Inflammatory macrophage treated with lipopolysaccharide for 4 hours (primary cell): ENCODE data around the gene TRIM14.
"Not testable (repeated sequence)": the region's sequence is repeated elsewhere in the genome, so short reads cannot be mapped to it uniquely, and the experiment has no call there.

Source experiments
- DNase-seq: peaks from one replicate; pipeline ENCODE4 v3.0.0-alpha.2; 2020

The TRIM14 gene

DNA sequence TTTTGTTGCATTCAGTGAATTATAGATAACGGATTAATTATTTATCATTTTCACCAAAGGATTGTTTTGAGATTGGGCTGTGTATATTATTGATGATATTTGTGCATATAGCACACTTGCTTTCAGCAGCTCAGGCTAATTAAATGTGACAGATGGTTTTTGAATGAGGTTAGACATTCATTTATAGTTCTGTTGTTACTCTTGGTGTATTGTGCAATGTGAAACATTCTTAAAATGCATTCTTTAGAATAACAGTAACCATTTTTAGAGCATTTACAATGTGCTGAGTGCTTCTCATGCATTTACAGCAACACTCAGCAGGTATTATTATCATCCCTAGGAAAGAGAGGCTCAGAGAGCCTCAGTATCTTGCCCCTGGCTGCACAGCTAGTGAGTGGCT, 38.7 kb downstream of the TRIM14 start:
- DNase-seq, result no peak

DNA sequence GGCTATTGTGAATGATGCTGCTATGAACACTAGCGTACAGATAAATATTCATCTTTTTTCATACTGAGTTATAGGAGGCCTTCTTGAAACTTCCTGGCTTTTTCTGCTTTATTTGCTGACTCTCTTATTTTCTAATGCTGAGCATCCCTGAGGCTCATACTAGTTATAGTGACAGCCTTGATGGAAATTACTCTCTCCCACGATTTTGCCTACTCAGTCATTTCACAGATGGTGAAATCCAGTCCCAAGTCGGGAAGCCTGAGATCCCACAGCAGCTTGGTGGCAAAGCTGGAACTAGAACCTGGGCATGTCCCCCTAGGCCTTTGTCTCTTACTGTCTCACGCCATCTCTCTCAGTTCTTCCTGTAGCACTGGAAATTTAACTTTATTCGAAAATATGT, 40.1 kb downstream of the TRIM14 start:
- DNase-seq, result no peak

DNA sequence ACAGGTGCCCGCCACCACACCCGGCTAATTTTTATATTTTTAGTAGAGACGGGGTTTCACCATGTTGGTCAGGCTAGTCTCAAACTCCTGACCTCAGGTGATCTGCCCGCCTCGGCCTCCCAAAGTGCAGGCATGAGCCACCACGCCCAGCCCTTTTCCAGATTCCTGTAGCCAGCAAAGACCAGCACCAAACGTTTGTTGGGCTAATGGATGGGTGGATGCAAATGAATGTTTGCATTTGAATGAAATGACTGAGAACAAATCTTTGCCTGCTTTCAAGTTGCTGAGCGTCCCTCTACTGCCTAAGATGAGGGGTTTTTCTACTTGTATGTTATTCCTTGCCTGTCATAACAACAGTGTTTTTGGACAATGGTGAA, 42.5 kb downstream of the TRIM14 start:
- DNase-seq, result not testable (repeated sequence)

DNA sequence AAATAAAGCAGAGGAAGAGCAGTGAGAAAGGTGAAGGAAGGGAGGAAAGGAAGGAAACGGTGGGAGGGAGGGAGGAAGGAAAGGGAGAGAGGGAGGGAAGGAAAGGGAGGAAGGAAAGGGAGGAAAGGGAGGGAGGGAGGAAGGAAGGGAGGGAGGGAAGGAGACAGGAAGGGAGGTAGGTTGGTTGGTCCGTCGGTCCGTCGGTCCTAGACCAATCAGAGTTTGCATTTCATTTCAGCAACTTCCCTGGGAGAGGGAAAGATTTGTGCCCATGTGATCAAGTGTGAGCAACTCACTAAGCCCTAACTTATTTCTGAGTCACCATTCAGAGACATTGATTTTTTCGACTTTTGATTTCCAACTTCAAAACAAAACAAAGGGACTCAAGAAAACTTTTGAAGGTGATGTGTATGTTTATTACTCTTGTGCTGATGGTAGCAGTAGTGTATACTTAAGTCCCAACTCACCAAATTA, 43.7 kb downstream of the TRIM14 start:
- peak; percentile 73 for DNase-seq

DNA sequence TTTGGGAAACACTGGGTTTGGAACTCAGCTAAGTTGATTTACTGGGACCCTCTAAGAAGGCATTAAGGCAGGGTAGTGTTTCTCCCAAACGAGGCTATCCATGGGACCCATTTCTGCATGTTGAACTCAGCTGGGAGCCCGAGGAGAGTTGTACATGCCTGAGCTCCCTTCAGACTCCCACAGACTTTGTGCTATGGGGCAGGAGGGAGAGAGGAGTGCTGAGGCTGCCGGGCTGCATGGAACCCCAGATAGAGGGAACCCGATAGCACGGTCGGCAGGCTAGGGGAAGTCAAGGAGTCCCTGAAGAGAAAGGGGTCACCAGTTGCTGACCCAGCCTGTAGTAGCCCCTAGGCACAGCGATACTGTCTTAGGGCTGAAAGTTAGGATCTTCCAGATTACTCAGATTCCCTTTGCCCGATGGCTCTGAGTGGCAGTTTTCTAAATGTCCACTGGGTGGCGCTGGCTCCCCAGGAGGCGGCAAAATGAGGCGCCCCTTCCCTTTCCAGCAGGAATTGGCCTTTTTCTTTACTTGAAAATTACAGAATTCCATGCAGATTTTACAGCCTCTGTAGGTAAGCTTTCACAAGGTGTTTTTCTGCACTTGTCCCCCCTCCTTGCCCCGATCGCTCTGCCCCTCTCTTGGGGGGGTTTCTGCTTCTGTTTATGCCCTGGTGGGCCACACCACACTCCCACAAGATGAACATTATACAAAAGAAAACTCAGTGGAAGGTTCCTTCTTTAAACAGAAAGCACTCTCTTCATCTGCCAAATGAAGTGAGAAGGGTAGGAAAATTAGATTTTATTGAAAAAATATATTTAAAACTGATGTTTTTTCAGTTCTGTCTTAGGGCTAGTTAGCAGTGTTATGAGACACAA, 44.7 kb downstream of the TRIM14 start:
- DNase-seq, result peak; percentile 38

DNA sequence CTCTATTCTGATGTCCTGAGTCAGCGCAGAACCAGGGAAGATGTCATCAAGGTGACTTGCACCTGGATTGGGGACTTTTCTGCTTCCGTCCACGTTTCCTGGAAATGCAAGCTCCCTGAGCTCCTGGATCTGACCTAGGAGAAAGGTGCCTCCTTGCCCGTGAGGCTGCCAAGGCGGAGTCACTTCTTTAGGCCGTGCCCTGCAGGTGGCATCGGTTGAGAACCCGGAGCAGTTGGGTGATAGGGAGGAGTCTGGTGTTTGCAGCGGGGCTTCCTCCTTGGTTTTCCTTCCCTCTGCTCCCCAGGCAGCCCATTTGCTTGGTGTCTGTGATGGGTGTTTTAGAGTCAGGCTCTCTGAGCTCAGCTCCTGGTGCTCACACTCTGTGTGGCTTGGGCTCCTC, 47.3 kb downstream of the TRIM14 start:
- DNase-seq, result no peak

DNA sequence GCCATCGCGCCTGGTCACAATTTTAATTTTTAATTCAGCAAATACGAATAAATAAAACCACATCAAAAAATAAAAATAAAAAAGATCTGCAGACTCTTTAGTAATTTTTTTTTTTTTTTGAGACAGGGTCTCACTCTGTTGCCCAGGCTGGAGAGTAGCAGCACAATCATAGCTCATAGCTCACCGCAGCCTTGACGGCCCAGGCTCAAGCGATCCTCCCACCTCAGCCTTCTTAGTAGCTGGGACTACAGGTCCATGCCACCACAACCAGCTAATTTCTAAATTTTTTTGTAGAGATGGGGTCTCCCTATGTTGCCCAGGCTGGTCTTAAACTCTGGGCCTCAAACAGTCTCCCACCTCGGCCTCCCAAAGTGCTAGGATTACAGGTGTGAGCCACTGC, 48.3 kb downstream of the TRIM14 start:
- no peak for DNase-seq

DNA sequence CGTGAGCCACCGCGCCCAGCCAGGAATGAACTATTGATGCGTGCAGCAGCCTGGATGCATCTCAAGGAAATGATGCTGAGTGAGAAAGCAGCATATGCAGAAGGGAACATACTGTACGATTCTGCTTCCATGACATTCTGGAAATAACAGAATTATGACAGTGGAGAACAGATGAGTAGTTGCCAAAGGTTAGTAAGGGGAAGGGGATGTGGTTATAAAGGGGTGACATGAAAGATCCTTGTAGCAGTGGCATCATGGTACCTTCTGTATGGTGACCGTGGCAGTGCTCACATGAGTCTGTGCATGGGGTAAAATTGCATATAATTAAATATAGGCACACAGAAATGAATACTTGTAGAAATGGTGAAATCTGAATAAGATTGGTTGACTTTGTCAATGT, 49.5 kb downstream of the TRIM14 start:
- peak; percentile 30 for DNase-seq

DNA sequence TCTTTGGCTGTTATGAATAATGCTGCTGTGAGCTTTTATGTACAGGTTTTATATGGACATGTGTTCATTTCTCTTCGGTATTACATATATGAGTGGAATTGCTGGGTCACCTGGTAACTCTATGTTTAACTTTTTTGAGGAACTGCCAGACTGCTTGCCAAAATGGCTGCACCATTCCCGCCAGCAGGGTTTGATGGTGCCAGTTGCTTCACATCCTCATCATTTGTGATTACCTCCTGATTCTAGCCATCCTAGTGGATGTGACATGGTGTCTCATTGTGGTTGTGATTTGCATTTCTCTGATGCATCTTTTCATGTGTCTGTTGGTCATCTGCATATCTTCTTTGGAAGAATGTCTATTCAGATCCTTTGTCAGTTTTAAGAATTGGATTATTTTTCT, 51.8 kb downstream of the TRIM14 start:
- peak; percentile 47 for DNase-seq

DNA sequence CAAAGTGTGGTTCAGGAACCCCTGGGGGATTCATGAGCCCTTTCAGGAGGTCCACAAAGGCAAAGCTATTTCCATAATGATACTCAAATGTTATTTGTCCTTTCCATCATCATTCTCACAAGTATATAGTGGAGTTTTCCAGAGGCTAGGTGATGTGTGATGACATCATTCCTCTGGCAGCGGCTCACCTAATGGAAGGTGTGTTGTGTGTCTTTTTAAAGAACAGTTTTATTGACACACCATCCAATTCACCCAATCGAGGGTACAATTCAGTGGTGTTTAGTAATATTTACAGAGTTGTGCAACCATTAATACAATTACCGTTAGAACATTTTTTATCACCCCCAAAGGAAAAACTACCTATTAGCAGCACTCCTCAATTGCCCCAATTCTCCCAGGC, 52.8 kb downstream of the TRIM14 start:
- DNase-seq, result no peak

DNA sequence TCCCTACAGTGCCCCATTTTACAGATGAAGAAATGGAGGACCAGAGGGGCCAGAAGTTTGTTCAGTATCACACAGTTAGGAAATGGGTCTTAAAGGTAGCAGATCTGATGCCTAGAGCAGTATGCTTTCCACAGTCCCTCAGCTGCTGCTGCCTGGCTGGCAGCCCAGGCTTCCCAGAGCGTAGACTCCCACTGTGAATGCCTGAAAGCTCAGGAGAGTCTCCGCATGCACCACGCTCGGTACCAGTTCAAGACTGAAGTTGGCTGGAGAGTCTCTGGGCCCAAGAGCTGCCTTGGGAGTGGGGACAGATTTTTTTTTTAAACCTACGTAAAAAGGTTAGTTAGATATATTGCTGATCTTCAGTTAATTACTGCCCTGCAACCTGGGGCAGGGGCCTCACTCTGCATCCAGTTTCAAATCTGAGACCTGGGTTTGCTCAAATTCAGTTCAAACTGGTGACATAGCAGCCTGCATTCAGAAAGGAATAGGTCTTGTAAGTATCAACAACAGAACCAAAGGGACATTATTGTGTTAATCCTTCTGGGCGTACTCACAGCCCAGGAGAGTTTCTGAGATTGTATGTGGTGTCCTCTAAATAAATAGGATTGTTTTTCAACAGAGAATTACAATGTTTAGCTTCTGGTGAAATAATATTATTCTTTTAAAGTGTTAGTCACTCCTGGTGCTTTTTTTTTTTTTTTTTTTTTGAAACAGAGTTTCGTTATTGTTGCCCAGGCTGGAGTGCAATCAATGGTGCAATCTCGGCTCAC, 54.2 kb downstream of the TRIM14 start:
- no peak for DNase-seq

DNA sequence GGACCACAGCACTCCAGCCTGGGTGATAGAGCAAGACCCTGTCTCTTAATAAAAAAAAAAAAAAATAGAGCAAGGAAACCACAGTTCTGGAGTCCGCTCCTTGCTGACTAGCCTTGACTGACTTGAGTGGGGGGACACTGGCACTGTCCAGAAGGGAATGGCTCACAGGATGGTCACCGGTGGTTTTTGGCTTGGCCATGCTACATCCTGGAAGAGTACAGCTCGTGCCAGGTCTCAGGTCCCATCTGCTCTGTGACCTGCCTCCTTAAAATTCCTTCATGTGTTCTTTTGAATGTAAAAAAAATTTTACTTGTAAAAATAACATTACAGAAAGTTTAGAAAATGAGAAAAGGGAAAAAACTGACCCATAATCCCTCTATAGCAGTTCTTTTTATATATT, 56.9 kb downstream of the TRIM14 start:
- DNase-seq, result no peak

DNA sequence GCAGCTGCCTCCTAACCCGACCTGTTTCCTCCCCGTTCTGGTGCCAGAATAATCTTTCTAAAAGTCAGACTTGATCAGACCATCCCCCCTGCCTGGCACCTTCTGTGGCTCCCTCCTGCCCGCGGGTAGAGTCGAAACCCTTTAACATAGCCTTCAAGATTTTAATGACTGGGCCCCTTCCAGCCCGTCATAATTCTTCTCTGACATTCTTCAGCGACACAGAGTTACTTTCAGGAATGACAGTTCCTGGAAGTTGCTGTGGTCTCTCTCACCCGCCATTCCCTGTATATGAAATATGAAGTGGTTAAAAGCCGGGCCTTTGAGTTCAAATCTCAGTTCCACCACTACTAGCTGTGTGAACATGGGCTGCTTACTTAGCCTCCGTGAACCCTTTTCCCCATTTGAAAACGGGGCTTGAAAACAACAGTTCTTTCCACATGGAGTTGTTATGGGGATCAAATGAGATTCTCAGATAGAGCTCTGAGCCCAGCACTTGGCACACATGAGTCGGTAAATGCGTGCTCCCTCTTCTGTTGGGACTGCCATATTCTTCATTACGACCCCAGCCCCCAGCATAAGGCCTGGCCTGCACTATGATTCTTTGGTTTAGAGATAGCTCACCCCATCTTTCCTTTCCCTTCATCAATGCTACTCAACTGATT, 61.8 kb downstream of the TRIM14 start:
- DNase-seq, result peak; percentile 11

DNA sequence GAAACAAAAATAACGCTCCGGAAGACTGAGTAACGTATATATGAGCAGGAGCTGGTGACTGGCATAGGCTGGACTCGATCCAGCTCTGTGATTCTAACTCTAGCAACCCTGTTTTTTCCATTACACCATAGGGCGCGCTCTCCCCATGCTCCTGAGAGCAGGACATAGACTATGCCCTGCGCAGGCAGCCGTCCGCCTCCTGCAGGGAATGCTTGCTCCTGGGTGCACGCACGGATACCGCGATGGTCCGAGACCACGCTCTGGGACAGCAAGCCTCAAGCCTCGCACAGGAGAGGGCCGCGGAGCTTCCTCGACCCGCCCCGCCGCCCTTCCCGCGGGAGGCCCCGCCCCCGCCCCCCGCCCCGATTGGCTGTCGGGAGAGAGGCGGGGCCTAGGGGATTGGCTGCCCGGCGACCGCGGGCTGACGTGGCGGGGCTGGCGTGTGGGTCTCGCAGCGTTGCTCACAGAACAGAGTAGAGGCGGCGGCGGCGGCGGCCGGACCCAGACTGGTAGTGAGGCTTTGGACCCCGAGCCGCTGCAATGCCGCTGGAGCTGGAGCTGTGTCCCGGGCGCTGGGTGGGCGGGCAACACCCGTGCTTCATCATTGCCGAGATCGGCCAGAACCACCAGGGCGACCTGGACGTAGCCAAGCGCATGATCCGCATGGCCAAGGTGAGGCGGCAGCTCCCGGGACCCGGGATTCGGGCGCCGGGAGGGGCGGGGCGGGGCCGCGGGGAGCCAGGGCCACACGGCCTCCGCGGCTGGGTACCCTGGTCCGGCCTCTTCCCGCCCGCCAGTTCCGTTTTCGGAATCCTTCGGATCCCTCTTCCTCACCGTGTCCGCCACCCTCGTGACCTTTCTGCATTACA, 62.5 kb downstream of the TRIM14 start, which contains the start of gene NANS:
TSS of gene NANS (plus strand) at position 464 of the 869 bp plus-strand sequence. CDS start at position 541, 77 bp downstream.
- peak; percentile 94 for DNase-seq

DNA sequence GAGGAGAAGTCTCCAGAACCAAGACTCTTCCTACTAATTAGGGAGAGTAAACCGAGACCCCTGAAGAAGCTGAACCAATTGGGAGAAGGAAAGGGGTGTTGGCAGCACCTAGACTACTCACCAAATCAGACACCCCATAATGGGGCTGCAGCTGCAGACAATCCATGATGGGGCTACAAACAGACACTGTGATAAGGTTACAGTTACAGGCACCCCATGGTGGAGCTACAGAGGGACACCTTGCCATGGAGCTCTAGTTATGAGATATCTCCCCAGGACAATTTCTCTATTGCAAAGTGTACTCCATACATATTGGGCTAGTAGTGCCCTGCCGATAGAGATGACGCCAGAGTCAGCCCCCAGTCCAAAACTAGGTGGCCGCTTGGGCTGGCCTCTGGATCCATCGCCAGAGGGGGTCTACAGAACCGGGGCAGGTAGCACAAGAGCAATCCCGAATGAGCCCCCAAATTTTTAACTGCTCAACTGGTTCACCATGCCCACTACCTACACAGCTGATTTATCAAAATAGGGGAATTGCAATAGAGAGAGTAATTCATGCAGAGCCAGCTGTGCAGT, 64.6 kb downstream of the TRIM14 start:
- DNase-seq, result no peak

DNA sequence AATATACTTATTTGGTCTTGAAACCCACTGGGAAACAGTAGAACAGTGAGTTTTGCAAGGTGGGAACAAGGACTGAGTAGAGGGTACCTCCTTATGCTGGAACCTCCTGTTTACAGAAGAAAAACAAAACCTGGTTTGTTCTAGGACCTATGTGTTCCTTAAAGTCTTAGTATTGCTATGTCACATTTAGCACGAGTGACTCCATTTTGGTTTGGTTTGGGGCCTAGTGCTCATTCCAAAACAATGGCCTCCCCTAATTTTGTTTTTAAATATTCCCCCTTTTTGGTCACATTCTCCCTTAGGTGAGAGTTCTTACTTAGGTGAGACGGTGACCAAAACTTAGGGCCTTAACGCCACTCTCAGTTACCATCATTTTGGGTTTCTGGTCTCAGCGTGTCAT, 68.7 kb downstream of the TRIM14 start:
- DNase-seq, result no peak

DNA sequence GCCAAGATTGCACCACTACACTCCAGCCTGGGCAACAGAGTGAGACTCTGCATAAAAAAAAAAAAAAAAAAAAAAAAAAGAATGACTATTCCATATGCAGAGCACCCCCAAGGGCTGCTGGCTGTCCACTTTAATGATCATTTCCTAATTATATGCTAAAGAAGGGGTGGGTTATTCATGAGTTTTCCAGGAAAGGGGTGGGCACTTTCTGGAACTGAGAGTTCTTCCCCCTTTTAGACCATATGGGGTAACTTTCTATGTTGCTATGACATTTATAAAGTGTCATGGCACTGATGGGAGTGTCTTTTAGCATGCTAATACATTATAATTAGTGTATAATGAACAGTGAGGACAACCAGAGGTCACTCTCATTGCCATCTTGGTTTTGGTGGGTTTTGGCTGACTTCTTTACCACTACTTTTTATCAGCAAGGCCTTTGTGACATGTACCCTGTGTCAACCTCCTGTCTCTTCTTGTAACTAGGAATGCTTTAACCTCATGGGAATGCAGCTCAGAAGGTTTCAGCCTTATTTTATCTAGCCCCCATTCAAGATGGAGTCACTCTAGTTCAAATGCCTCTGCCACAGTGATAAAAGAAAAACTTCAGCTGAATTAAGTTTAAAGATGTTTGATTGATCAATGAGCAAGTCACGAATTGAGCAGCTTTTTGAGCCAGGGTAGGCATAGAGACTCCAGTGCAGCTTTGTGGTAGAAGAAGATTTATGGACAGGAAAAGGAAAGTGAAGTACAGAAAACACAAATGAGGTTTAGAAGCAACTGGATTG, 69.5 kb downstream of the TRIM14 start:
- DNase-seq, result peak; percentile 27

DNA sequence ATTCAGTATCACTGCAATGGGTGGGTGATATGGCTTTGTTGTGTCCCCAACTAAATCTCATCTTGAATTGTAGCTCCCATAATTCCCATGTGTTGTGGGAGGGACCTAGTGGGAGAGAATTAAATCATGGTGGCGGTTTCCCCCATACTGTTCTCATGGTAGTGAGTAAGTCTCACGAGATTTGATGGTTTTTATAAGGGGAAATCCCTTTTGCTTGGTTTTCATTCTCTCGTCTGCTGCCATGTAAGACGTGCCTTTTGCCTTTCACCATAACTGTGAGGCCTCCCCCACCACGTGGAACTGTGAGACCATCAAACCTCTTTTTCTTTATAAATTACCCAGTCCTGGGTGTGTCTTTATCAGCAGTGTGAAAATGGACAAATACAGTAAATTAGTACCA, 72.0 kb downstream of the TRIM14 start:
- peak; percentile 67 for DNase-seq

DNA sequence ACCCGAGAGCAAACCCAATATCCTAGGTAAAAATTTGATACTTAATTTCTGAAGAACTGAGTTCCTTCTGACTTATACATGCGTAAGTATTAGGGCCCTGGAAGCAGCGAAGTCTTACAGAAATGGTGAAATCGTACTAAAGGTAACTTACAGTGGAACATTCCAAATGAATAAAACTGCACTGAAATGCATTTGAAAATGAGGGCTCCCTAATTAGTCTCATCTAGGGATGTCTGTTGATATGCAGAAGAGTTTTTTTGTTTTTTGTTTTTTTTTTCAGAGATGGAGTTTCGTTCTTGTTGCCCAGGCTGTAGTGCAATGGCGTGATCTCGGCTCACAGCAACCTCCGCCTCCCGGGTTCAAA, 72.9 kb downstream of the TRIM14 start:
- no peak for DNase-seq

DNA sequence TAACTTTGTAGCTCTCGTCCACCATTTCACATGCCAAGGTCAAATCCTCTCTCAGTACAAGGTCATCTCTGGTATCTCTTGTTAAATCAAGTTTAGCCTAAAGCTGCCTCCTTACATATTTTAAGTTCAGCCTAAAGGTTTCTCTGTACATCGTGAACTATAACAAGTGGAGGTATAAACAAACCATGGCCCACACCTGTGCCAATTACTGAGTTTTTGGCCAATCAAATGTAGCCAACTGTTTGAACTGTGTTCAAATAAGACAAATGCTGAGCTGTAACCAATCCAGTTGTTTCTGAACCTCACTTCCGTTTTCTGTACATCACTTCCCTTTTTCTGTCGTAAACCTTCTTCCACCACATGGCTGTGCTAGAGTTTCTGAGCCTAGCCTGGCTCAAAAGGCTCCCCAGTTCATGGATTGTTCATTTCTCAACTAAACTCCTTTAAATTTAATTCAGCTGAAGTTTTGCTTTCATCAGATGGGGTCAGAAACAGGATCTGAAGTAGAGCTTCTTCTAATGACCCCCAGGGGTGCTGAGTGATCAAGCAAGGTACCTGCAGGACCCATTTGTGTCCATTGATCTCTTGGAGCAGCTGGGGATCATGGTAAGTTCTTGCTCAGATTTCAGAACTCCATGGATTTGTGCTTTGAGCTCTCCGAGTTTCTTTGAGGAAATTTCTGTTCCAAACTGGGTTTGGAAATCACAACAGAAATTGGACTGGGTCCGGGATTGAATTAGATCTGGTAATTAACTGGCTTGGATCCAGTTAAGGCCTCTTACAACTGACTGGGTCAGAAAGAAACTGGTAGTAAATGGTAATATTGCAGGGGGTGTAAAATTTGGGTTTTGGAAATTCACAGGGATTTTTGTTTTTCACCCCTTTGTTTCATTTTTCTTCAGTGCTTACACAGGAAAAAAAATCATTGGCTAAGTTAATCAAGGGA, 73.5 kb downstream of the TRIM14 start:
- DNase-seq, result peak; percentile 88
